ENCODE data around the gene B3GALT5. TPM values are rescaled to one million over a fixed set of nuclear protein-coding genes. Genes with fewer than 3 reads are reported as not detected.

B3GALT5 gene
- total and polyA plus RNA-seq, 8 donors, result 0.12 to 8.3 (median 2.7) TPM; not detected in 1

- no peaks in the 10 kb centered on the region for H3K36me3 ChIP-seq
- WGBS, 5 donors, result 65 to 90% (median 86%) methylated on average over 6 of the region's 6 CpGs
- TF ChIP-seq EP300 (IDR thresholded peaks at IDR 0.05), result no peak
- no peak for TF ChIP-seq POLR2AphosphoS5 (IDR thresholded peaks at IDR 0.05)
- TF ChIP-seq POLR2A (IDR thresholded peaks at IDR 0.05), result no peak
- TF ChIP-seq CTCF (IDR thresholded peaks at IDR 0.05), result no peak
- DNase-seq, result no peak
- H3K4me1 ChIP-seq, result peaks cover 0 to 23% (median 7%) of the 10 kb centered on the region in 4 donors
- H3K27me3 ChIP-seq, result no peaks in the 10 kb centered on the region
- intact Hi-C loops (cut with DNase I; ENCODE audit: low total_unique reads), result no loop called here
- H3K27ac ChIP-seq, result no peak overlapping the region
- no peak overlapping the region for H3K4me3 ChIP-seq
- peaks cover 0 to 5% (median 0%) of the 10 kb centered on the region in 4 donors for H3K9me3 ChIP-seq
These were observed 34.7 kb downstream of the B3GALT5 start for GRCh38 chr21:39647476-39647875.

GRCh38 chr21:39648879-39649278 lies 36.1 kb downstream of the B3GALT5 start:
- H3K27ac ChIP-seq, result no peak overlapping the region
- H3K36me3 ChIP-seq, result no peaks in the 10 kb centered on the region
- no peak overlapping the region for H3K4me3 ChIP-seq
- no peaks in the 10 kb centered on the region for H3K27me3 ChIP-seq
- peaks cover 0 to 16% (median 9%) of the 10 kb centered on the region in 4 donors for H3K9me3 ChIP-seq
- TF ChIP-seq CTCF (IDR thresholded peaks at IDR 0.05), result no peak
- TF ChIP-seq POLR2A (IDR thresholded peaks at IDR 0.05), result no peak
- no peak for TF ChIP-seq EP300 (IDR thresholded peaks at IDR 0.05)
- TF ChIP-seq POLR2AphosphoS5 (IDR thresholded peaks at IDR 0.05), result no peak
- no peak for DNase-seq
- 83 to 92% (median 91%) methylated on average over 6 of the region's 6 CpGs for WGBS, 5 donors
- intact Hi-C loops (cut with DNase I; ENCODE audit: low total_unique reads), result no loop called here
- peaks cover 0 to 9% (median 3%) of the 10 kb centered on the region in 4 donors for H3K4me1 ChIP-seq

GRCh38 chr21:39649526-39649925 lies 36.8 kb downstream of the B3GALT5 start:
- no peaks in the 10 kb centered on the region for H3K27me3 ChIP-seq
- H3K9me3 ChIP-seq, result peaks cover 0 to 16% (median 11%) of the 10 kb centered on the region in 4 donors
- H3K4me1 ChIP-seq, result peaks cover 0 to 3% (median 0%) of the 10 kb centered on the region in 4 donors
- no peaks in the 10 kb centered on the region for H3K36me3 ChIP-seq
- H3K4me3 ChIP-seq, result no peak overlapping the region
- TF ChIP-seq EP300 (IDR thresholded peaks at IDR 0.05) (no peak), CTCF (IDR thresholded peaks at IDR 0.05) (no peak), POLR2AphosphoS5 (IDR thresholded peaks at IDR 0.05) (no peak), POLR2A (IDR thresholded peaks at IDR 0.05) (no peak)
- 84 to 93% (median 88%) methylated on average over 5 of the region's 5 CpGs for WGBS, 5 donors
- DNase-seq, result no peak
- no peak overlapping the region for H3K27ac ChIP-seq
- intact Hi-C loops (cut with DNase I; ENCODE audit: low total_unique reads), result no loop called here

- Histone ChIP-seq H3K4me3 (no peak overlapping the region), H3K36me3 (no peaks in the 10 kb centered on the region), H3K9me3 (peaks cover 0 to 16% (median 11%) of the 10 kb centered on the region in 4 donors), H3K27me3 (no peaks in the 10 kb centered on the region), H3K4me1 (no peaks in the 10 kb centered on the region), H3K27ac (no peak overlapping the region)
- DNase-seq, result no peak
- intact Hi-C loops (cut with DNase I; ENCODE audit: low total_unique reads), result no loop called here
- TF ChIP-seq CTCF (IDR thresholded peaks at IDR 0.05) (no peak), POLR2AphosphoS5 (IDR thresholded peaks at IDR 0.05) (no peak), POLR2A (IDR thresholded peaks at IDR 0.05) (no peak), EP300 (IDR thresholded peaks at IDR 0.05) (no peak)
- 83 to 87% (median 86%) methylated on average over 12 of the region's 12 CpGs for WGBS, 5 donors
These were observed 37.6 kb downstream of the B3GALT5 start for GRCh38 chr21:39650306-39650705.
